Measurements from ENCODE around the gene IRX1.

IRX1 gene

DNA sequence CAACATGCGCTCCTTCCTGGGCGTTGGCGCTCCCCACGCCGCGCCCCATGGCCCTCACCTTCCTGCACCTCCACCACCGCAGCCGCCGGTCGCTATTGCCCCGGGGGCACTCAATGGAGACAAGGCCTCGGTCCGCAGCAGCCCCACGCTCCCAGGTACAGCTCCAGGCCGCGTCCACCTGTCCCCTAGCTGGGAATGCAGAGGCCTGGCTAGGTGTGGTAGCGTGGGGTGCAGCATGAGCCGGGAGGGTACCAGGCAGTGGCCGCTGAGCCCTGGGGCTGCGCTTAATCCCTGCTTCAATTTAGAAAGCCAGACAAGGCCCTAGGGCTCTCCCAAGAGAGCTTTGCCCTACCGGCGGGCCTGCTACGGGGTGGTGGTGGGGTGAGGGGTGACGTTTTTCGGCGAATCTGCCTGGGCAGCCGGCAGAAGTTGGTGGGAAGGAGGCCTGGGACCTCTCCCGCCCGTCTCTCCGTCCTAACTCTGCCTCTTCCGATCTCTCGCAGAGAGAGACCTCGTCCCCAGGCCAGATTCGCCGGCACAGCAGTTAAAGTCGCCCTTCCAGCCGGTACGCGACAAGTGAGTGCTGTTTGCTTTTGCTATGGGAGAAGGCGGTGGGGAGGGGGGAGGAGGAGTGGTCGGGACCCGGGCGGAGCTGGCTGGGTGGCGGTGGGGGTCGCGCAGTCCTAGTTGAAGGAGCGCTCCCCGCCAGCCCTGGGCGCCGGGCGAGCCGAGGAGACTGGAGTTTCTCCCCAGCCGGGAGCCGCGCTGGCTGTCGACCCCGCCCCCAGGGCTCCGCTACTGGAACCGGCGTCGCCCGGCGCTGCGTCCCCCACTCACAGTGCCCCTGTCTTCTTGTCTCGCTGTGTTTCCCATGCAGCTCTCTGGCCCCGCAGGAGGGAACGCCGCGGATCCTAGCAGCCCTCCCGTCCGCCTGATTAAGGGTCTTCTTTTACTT is 4.8 kb downstream of the IRX1 start:
- DNase-seq (ENCODE audit: low read depth): no peak

DNA sequence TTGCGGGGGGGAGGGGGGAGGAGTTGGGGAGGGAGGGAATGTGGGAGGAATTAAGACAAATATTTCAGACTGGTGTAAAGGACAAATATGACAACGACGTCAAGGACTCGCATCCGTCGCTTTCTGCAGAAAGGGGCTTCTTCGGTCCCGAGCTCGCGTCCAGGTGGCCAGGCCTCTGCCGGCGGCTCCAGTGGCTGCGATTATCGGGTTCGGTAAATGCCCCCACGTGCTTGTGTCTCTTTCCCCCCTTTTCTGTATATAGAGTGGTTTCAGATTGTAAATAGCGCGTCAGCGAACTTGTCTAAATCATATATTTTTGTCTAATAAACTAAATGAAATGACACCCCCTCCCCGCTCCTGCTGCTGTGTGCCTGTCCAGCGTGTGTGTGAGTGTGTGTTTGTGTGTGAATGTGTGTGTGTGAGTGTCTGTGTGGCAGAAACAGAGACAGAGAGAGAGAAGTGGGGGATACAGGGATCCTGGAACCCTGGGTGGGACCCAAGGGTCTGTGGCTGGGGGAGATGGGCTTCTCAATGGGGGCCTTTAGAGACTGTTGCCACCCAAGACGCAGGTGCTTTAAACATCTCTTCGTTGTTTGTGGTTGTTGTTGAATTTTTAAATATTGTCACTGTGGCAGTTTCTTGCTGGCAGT is 5.6 kb downstream of the IRX1 start:
- DNase-seq (ENCODE audit: low read depth): no peak

DNA sequence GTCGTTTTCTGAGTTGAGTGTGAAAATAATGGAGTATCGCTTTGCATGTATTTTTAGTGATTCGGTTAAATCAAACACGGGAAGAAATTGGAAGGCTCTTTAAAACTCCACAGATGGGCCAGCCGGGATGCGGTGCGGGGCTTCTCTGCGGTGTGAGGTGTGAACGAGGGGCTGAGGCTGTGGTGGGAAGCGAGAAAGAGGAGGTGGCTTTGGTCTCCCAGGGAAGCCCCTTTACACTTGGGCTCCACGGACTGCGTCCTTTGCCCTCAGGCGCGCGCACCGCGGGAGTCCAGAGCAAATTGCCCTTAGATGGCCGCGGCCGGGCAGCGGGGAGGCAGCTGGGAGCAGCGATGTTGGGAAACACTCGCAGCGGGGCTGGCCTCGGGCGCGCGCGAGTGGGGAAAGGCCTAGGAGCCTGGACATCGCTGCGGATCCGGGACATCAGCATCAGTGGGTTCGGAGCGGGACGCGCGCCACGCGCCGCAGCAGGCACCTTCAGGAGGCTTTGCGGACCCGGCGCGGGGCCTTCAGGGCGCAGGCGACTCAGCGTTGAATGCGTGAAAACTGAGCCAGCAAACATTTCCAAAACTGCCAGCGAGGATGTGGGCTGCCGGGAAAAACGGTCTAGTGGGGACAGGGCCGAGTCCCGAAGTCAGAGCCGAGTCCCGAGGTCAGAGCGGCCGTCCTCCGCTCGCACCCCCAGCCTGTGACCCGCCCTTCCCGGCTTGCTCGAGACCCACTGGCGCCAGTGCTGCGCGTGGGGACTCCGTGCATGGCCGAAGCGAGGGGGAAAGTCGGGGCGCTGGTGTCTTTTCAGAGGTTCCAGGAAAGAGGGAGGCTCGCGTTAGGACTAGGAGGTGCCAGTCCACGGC is 6.5 kb downstream of the IRX1 start:
- DNase-seq (ENCODE audit: low read depth): no peak

DNA sequence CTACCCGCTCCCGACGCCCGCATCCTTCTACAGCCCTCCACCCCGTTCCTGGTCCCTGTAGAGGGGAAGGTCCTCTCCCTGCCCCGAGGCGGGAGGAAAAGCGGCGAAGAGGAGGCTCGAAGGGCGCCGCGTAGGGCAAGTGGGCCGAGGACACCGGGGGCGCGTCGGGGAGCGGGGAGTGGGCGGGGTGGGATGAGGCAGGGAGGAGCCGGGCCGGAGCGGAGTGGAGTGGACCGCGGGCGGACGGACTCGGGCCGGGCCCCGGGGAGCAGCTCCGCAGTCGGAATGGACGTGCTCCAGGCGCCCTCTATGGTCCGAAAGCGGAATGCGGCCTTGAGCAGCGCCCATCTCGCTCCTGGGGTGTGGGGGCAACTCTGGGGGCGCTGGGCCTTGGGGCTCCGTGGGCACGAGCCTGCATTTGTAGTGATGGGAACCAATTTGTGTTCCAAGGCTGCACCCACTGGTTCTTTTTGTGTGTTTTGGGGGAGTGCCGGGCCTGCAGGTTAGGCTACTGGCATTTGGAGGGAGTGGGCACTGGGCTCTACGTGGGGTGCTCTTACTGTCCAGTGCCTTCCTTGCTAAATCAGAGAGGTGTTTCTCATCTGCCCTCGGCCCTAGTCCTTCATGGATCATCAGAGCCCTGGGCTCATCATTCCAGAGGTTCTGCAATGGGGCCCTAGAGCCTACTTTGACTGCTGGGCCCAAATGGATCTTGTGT is 7.3 kb downstream of the IRX1 start:
- no peak for DNase-seq (ENCODE audit: low read depth)

DNA sequence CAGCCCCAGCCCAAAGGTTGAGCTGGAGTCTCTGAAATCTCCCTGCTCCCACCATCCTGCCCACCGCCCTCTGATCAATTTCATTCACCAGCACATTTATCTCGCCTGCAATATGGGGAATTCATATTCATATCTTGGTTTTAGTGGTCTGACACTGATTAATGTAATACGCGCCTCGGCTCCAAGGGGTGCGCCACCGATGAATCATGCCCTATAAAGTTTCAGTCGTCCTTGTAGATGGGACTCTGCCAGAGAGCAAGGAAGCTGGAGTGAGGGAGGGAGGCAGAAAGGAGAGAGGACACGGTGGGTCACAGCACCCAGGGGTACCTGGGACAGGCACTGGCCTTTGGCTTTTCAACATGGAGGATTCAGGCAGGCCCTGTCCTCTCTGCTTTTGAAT is 8.9 kb downstream of the IRX1 start:
- DNase-seq (ENCODE audit: low read depth): no peak

DNA sequence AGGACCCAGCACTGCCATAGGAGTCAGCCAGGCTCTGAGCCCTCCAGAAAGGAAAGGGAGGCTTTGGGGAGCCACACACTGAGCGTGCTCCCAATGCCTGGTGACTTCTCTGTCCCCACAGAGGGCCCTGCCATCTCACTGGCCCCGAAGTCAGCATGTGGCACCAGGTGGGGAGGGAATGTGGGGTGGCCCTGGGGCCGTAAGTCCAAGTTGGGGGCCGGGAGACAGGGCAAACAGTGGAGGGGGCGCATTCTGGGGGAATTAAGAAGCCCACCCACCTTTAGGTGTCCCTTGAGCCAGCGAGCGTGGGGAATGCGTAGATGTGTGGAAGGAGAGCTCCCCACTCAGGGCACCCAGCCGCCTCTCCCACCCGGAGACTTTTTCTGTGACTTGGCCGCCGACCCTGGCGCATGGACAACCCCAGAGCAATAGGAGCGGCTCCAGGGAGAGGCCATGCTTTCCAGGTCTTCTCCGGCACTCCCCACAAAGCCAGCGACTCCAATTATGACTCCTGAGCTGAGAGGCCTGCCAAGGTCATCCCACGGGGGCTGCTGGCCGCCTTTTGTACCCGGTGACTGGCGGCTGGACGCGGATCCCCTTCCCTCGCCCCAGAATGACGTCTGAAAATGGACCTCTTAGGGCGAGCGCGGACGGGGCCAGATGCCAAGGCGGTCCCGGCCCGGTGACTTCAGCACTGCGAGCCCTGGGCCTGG is 9.8 kb downstream of the IRX1 start:
- DNase-seq (ENCODE audit: low read depth): no peak

DNA sequence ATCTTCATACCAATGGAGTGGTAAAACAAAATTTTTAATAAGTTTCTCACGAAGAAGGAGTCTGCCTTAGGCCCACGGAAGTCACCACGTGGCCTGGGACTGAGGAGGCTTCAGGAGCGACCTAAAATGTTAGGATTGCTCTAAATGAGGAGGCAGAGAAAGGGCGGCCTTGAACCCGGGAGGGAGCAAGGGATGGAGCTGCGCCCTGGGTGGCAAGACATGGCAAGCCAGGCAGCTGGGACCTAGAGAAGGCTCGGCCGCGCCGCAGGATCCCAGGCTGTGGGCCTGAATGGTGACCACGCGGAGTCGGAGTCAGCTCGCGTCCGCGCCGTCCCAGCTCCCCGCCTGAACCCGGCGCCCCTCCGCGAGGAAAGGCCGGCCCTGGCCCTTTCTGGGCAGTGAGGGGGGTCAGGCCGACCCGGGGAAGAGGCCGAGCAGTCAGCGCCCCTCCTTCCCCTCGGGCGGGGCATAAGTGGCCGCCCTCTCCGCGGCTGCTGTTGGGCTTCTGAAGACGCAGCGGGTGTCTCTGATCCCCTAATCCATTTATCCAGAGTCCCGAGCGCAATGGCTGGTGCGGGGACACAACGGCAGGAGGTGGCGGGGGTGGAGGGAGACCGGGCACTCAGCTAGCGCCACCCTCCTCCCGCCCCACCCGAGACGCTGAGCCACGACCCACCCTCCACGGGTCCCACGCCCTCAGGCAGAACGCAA is 10.6 kb downstream of the IRX1 start:
- no peak for DNase-seq (ENCODE audit: low read depth)

DNA sequence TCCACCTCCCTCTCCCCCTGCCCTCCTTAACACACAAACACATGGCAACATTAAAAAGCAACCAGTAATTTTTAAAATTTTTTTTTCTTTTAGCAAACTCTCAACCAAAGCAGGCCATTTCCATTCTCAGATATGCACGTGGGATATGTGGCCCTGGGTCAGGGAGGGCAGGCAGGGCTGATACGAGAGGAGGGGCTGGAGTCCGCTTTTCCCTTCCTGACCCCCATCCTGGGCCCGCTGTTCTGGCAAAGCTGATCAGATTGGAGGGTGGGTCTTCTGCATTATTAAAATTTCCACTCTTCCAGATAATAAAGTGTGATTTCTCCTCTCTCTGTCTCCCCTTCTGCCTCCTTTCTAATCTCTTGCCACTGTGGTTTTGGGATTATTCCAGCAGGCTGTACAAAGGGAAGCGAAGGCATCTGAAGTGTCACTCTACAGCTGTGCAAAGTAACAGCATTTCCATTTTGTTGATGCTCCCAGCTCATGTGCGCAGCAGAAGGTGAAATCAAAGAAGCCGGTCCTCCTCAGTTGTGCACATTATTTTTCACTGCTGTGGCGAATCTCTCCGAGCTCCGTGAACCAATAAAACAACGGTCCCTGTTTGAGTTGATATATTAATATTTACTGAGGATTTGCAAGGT is 12.0 kb downstream of the IRX1 start:
- DNase-seq (ENCODE audit: low read depth): no peak

DNA sequence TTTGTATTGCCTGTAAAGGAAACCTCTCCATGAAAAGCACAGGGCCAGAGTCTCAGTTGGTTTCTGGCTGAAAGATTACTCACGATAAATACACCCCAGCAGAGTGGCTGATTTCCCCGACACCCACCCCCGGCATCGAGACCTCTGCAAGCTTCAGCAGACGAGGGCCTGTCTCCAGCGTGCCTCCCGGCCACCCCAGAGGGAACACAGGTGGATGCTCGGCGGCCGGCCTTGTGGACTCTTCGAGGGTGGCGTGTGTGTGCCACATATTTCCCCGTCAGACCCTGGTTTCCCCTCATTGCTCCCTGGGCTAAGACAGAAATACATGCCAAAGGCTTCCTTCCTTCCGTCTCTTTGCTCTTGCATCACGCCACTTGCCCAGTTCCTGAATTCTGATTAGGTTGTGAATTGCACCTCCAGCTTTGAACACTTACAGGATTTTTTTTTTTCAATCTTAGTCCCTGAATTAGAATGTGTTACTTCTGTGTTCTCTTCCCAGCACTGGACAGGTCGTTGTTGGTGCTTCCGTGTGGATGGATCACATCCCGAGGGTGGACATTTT is 13.6 kb downstream of the IRX1 start:
- DNase-seq (ENCODE audit: low read depth): no peak

DNA sequence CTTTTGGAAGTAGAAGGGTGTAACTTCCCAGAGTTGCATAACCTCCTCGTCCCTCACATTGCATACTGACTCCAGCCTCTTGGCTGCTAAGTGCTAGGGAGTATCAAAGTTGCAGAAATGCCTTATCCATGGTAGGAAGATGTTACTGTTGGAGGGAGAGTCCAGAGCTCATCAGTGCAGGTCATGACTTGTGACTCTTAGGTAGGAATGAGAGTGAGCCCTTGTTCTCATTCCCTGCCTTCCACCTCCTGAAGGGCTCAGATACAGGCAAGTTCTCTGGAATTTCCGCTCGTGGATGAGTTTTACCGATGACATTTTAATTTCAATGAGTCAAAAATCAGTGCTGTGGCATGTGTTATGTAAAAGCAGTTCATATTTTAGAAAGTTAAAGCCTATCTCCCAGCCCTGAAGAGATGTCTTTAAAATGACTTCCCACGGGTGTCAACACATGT is 17.0 kb downstream of the IRX1 start:
- DNase-seq (ENCODE audit: low read depth): no peak

DNA sequence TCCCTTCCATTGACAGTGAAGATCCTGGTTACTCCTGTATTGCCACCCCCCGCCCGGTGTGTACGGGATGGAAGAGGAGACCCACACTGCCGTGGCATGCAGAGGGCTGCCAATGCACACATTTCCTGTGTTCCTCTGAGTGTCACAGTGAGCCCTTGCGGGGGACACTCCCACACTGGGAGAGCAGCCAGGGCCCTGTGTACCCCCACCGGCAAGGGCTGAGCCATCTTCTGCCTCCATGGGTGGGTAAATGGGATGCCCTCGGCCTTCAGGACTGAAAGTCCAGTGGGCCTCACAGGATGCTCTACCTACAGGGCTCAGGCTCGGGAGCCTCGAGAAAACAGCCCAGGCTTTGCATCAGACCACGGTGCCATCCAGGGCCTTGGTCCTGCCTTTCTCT is 18.1 kb downstream of the IRX1 start:
- no peak for DNase-seq (ENCODE audit: low read depth)

DNA sequence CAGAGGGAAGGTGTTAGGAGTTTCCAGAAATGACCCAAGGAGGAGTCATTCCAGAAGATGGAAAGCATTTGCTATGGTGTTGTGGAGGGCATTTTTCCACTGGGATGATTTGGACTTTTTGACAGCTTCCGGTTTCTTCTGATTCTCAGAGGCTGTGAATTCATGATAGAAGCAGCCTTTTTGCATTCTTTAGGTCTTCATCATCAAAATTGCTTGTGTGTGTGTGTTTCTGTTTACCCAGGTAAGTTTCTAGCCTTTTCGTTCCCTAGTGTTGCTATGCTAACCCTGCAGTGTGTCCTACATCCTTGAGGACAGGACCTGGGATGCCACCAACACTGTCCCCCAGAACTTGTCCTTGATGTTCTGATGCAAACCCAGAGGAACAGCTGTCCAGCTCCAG is 19.6 kb downstream of the IRX1 start:
- no peak for DNase-seq (ENCODE audit: low read depth)

DNA sequence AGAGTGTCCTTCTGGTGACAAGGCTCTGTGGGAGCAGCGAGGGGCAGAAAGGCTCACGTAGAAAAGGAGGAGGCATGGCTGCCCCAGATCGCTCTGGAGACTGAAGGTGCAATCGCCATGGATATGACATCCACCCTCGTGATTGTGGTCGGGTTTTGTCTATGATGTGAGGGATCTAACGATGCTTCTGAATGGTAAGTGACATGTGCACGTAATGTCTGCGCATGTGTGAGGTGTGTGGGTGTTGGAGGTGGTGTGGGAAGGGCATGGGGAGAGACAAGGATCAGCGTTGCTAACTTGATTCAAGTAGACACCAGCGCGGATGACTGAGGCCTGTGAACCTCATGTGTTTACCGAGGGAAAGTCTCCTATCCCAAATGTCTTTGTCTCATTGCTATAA is 20.2 kb downstream of the IRX1 start:
- DNase-seq (ENCODE audit: low read depth): no peak

DNA sequence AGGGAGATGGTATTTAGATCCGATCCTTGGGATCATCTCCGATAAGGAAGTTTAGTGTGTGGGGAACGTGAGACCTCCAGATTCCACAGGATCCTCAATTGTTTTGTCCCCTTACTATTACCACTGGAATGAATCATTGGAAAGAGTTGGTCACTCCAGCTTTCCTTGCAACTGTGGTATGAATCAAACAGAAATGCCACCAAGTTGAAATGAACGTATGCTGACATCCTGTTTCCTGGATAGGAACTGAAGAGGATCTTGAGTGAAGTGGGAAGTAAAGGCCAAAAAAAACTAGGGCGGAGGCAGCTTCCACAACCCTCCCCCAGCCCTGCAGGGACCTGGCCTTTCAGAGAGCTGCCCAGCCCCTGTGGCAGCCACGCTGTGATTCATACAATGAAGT is 23.9 kb downstream of the IRX1 start:
- DNase-seq (ENCODE audit: low read depth): no peak

DNA sequence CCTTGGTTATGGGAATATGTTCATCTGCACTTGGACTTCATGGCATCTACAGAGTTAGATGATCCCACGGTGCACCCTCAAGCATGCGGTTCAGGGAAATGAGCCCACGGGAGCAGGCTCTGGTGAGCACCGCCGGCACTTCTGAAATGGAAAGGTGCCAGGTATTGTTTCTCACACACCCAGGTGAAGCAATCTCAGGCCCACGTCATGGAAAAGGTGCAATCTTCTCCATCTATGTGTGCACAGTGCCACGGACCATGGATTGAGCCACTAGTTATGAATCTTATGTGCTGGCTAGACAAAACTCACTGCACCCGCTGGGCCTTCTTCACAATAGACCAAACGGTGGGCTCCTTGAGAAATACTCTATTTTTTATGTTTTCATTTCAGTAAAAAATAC is 27.3 kb downstream of the IRX1 start:
- no peak for DNase-seq (ENCODE audit: low read depth)

DNA sequence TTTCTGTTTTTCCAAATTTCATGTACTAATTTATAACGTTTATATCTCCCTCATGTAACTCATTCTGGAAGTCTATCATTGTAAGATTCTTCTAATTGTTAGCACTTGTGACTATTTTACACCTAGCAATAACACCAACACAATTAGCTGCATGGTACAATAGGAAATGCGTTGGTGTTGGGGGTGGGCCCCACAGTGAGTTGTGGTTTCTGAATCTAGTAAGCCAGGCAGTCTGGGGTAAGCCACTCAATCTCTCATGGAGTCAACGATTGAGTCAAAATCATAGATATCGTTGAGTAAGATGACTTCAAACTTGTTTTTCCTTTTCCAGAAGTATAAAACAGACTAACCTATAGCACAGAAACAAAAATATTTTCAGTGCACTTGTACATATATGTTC is 30.0 kb downstream of the IRX1 start:
- no peak for DNase-seq (ENCODE audit: low read depth)

DNA sequence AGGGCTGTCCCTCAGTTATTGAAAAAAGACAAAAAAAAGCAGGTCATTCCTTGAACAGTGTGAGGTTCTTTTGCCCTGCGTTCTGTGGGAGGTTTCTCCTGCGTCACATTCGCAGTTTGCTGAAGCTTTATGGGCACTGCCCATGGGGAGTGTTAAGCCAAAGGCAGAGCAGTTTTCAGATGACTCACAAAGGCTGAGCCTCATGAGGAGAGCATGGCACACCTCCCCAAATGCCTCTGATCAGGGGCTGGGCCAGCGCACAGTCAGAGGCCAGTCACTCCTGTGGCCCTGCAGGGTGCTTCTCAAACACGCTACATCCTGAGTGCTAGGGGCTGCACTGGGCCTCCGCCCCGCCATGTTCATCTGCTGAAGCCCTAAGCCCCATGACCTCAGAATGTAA is 38.4 kb downstream of the IRX1 start:
- DNase-seq (ENCODE audit: low read depth): no peak

DNA sequence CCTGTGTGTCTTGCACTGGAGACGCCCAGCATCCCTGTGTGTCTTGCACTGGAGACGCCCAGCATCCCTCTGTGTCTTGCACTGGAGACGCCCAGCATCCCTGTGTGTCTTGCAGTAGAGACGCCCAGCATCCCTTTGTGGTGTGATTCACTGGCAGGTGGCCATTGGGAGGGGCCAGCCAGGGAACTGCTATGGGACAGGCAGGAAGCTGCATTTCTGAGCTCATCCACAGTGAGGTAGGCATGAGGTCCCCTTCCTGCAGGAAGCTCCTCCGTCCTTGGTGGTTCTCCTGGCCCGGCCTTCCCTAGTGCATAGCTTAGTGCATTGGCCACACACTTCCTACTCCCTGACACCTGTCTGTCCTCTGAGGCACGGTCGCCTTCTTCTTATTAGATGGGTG is 43.5 kb downstream of the IRX1 start:
- DNase-seq (ENCODE audit: low read depth): no peak

DNA sequence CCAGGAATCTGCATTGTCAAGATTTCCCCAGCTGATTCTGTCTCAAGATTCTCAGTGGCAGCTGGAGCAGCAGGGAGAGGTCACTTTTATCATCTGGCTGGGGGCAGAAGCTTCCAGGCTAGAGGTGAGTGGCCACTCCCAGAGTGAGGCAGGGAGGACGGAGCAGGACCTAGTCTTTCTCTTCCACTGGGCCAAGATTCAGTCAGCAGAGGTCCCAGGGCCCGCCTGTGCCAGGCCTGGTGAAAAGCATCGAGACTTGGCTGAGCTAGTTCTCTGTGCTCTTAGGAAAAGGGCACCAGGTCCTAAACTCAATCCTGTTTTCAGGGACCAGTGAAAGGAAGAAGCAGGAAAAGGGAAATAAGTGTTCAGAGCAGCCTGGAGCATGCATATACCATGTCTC is 46.6 kb downstream of the IRX1 start:
- no peak for DNase-seq (ENCODE audit: low read depth)

DNA sequence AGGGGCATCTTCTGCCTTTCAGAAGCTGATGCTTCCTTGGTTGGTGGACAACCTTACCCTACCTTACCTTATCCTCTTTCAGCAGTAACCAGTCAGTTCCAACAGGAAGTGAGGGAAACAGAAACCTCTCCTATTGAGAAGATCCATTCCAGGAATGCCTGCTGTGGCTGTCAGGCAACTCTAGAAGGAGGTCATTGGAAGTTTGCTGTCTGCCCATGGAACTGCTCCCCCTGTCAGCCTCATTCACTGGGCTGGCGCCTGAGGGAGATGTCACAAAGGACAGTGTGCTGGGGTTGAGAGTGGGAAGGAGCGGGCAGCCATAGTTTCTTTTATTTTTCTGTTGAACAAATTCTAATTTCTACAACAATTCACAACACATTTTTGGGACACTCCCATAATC is 54.7 kb downstream of the IRX1 start:
- no peak for DNase-seq (ENCODE audit: low read depth)

All from fibroblast of the conjunctiva (primary cell).